ENCODE measurements around the gene GRM8.

GRM8 gene

GRCh38 chr7:126783613-126784012 lies 469.1 kb downstream of the GRM8 start:
- no peaks in the 10 kb centered on the region for H3K9me2 ChIP-seq (replicated peaks; ENCODE audit: control insufficient read depth, low read length)
- H3K4me1 ChIP-seq (ENCODE audit: control insufficient read depth, low read length), result no peaks in the 10 kb centered on the region
- no peaks in the 10 kb centered on the region for H3K27me3 ChIP-seq (ENCODE audit: control insufficient read depth, low read length)
- no peaks in the 10 kb centered on the region for H3K36me3 ChIP-seq (ENCODE audit: control insufficient read depth, low read length)
- no peak for TF ChIP-seq EZH2phosphoT487 (IDR thresholded peaks at IDR 0.05; ENCODE audit: borderline replicate concordance, low read length)
- TF ChIP-seq CTCF (IDR thresholded peaks at IDR 0.05; ENCODE audit: low read depth, low read length, poor library complexity, severe bottlenecking), result no peak
- H3K4me2 ChIP-seq (ENCODE audit: low read length), result no peak overlapping the region
- no peak overlapping the region for H3K4me3 ChIP-seq (ENCODE audit: low read length)
- no peaks in the 10 kb centered on the region for H4K20me1 ChIP-seq (ENCODE audit: control insufficient read depth, insufficient read depth, low read depth, low read length)
- no peaks in the 10 kb centered on the region for H3F3A ChIP-seq (ENCODE audit: control insufficient read depth, insufficient read depth)
- no peak overlapping the region for H3K27ac ChIP-seq (ENCODE audit: low read depth, low read length)
- no peaks in the 10 kb centered on the region for H3K9me3 ChIP-seq (ENCODE audit: control insufficient read depth, insufficient read depth, low read length)
- no peaks in the 10 kb centered on the region for H3K79me2 ChIP-seq (ENCODE audit: control insufficient read depth, low read length)

GRCh38 chr7:126780993-126781392 lies 471.7 kb downstream of the GRM8 start:
- Histone ChIP-seq H3K4me1 (ENCODE audit: control insufficient read depth, low read length) (0 out of 2 replicates have a peak, but pooled peaks cover 3% of the 10 kb centered on the region), H3K27me3 (ENCODE audit: control insufficient read depth, low read length) (no peaks in the 10 kb centered on the region)
- TF ChIP-seq CTCF (IDR thresholded peaks at IDR 0.05; ENCODE audit: low read depth, low read length, poor library complexity, severe bottlenecking) (no peak), EZH2phosphoT487 (IDR thresholded peaks at IDR 0.05; ENCODE audit: borderline replicate concordance, low read length) (no peak)

GRCh38 chr7:126778101-126778500 lies 474.6 kb downstream of the GRM8 start:
- H3K9me2 ChIP-seq (replicated peaks; ENCODE audit: control insufficient read depth, low read length), result no peaks in the 10 kb centered on the region
- no peaks in the 10 kb centered on the region for H4K20me1 ChIP-seq (ENCODE audit: control insufficient read depth, insufficient read depth, low read depth, low read length)
- no peaks in the 10 kb centered on the region for H3K27me3 ChIP-seq (ENCODE audit: control insufficient read depth, low read length)
- H3F3A ChIP-seq (ENCODE audit: control insufficient read depth, insufficient read depth), result no peaks in the 10 kb centered on the region
- no peaks in the 10 kb centered on the region for H3K9me3 ChIP-seq (ENCODE audit: control insufficient read depth, insufficient read depth, low read length)
- H3K79me2 ChIP-seq (ENCODE audit: control insufficient read depth, low read length), result no peaks in the 10 kb centered on the region
- H3K4me2 ChIP-seq (ENCODE audit: low read length), result no peak overlapping the region
- H3K4me1 ChIP-seq (ENCODE audit: control insufficient read depth, low read length), result 0 out of 2 replicates have a peak, but pooled peaks cover 3% of the 10 kb centered on the region
- no peak for TF ChIP-seq CTCF (IDR thresholded peaks at IDR 0.05; ENCODE audit: low read depth, low read length, poor library complexity, severe bottlenecking)
- no peak for TF ChIP-seq EZH2phosphoT487 (IDR thresholded peaks at IDR 0.05; ENCODE audit: borderline replicate concordance, low read length)
- H3K27ac ChIP-seq (ENCODE audit: low read depth, low read length), result no peak overlapping the region
- H3K36me3 ChIP-seq (ENCODE audit: control insufficient read depth, low read length), result no peaks in the 10 kb centered on the region
- H3K4me3 ChIP-seq (ENCODE audit: low read length), result no peak overlapping the region

More at GRCh38 chr7:126780993-126781392, 471.7 kb downstream of the GRM8 start:
- Histone ChIP-seq H3K4me3 (ENCODE audit: low read length) (no peak overlapping the region), H3K36me3 (ENCODE audit: control insufficient read depth, low read length) (no peaks in the 10 kb centered on the region), H3K79me2 (ENCODE audit: control insufficient read depth, low read length) (no peaks in the 10 kb centered on the region), H3F3A (ENCODE audit: control insufficient read depth, insufficient read depth) (no peaks in the 10 kb centered on the region), H3K9me3 (ENCODE audit: control insufficient read depth, insufficient read depth, low read length) (no peaks in the 10 kb centered on the region), H3K4me2 (ENCODE audit: low read length) (no peak overlapping the region), H3K9me2 (replicated peaks; ENCODE audit: control insufficient read depth, low read length) (no peaks in the 10 kb centered on the region), H3K27ac (ENCODE audit: low read depth, low read length) (no peak overlapping the region), H4K20me1 (ENCODE audit: control insufficient read depth, insufficient read depth, low read depth, low read length) (no peaks in the 10 kb centered on the region)
